EL (cell line): Measurements from ENCODE around the gene JAZF1.

Source experiments
- DNase-seq: peaks from one replicate; pipeline ENCODE4 v3.0.0-alpha.2; 2016

JAZF1 gene

GRCh38 chr7:28180364-28181147, at the start of gene JAZF1:
Gene JAZF1 (minus strand): TSS chr7:28180795.
- DNase-seq: peak; percentile 53

- DNase-seq: no peak
These were observed 49.7 kb upstream of the JAZF1 start for GRCh38 chr7:28230261-28230660.

- DNase-seq: no peak
These were observed 47.8 kb upstream of the JAZF1 start for GRCh38 chr7:28228396-28228795.

- DNase-seq: no peak
These were observed 45.4 kb upstream of the JAZF1 start for GRCh38 chr7:28226003-28226402.

GRCh38 chr7:28225576-28225975, 45.0 kb upstream of the JAZF1 start:
- DNase-seq: no peak

GRCh38 chr7:28224675-28225074, 44.1 kb upstream of the JAZF1 start:
- DNase-seq: no peak

- DNase-seq: no peak
These were observed 43.6 kb upstream of the JAZF1 start for GRCh38 chr7:28224172-28224571.

GRCh38 chr7:28222636-28223035, 42.0 kb upstream of the JAZF1 start:
- DNase-seq: no peak

- no peak for DNase-seq
These were observed 39.2 kb upstream of the JAZF1 start for GRCh38 chr7:28219793-28220192.

GRCh38 chr7:28217143-28217542, 36.5 kb upstream of the JAZF1 start:
- no peak for DNase-seq

- DNase-seq: no peak
These were observed 30.4 kb upstream of the JAZF1 start for GRCh38 chr7:28211006-28211405.

GRCh38 chr7:28208506-28208905, 27.9 kb upstream of the JAZF1 start:
- no peak for DNase-seq

- no peak for DNase-seq
These were observed 27.0 kb upstream of the JAZF1 start for GRCh38 chr7:28207486-28208158.

GRCh38 chr7:28205506-28205905, 24.9 kb upstream of the JAZF1 start:
- no peak for DNase-seq

- peak; percentile 57 for DNase-seq
These were observed 23.1 kb upstream of the JAZF1 start for GRCh38 chr7:28203508-28204240.

- DNase-seq: no peak
These were observed 21.6 kb upstream of the JAZF1 start for GRCh38 chr7:28202222-28202621.

GRCh38 chr7:28201131-28201530, 20.5 kb upstream of the JAZF1 start:
- no peak for DNase-seq

- no peak for DNase-seq
These were observed 20.0 kb upstream of the JAZF1 start for GRCh38 chr7:28200598-28200997.

GRCh38 chr7:28199021-28199510, 18.5 kb upstream of the JAZF1 start:
- no peak for DNase-seq

GRCh38 chr7:28195910-28196620, 15.5 kb upstream of the JAZF1 start:
- DNase-seq: no peak

- no peak for DNase-seq
These were observed 12.4 kb upstream of the JAZF1 start for GRCh38 chr7:28192786-28193585.

GRCh38 chr7:28191751-28192150, 11.2 kb upstream of the JAZF1 start:
- no peak for DNase-seq
